ENCODE data around the gene TMEM167A. TPM values are rescaled to one million over a fixed set of nuclear protein-coding genes. Genes with fewer than 3 reads are reported as not detected.

The TMEM167A gene
- polyA plus RNA-seq, 5 donors = 71.2 to 112 (median 92.8) TPM

Other genes with a start within 250 kb of the TMEM167A start
- 10 to 100 TPM in 2 of 5 donors, 1 to 10 TPM in 3; 6.3 to 11.3 (median 8.2) TPM for gene XRCC4, start 153 bp upstream of the TMEM167A start, polyA plus RNA-seq (ENCODE audit: insufficient read depth in 1 of 5, insufficient read length in 5 of 5, low replicate concordance in 1 of 5)